ENCODE data around the gene DSCAML1. TPM values are rescaled to one million over a fixed set of nuclear protein-coding genes. Genes with fewer than 3 reads are reported as not detected.

DSCAML1 gene
- total RNA-seq, 1 experiment from 2014 or later: not detected

DNA sequence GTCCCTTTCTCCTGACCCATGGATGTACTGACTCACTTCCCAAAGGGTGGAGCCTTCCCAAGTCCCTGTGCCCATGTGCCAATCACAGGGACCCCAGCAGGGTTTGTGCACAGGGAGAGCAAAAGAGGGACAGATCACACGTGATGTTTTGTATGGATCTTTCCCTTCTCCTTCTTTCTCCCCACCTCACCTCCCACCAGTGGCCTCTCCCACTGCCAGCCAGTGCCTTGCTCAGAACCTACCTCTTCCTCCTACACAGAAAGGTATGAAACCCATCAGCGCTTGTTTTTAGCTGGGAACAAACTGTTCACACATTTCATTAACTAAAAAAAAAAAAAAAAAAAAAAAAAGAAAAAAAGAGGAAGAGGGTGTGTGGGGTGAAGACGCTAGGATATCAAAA lies 112.9 kb downstream of the DSCAML1 start:
- Histone ChIP-seq H4K20me1 (ENCODE audit: insufficient read depth) (no peaks in the 10 kb centered on the region), H2AFZ (ENCODE audit: low read depth, low read length, poor library complexity, severe bottlenecking) (no peak overlapping the region), H3K9me3 (ENCODE audit: control insufficient read depth in 1 of 2, insufficient read depth in 1 of 2, low read depth in 1 of 2, low read length in 2 of 2) (no peaks in the 10 kb centered on the region), H3K36me3 (ENCODE audit: control insufficient read depth in 1 of 2, insufficient read depth in 2 of 2, low read length in 2 of 2) (no peaks in the 10 kb centered on the region), H3K4me1 (ENCODE audit: control insufficient read depth in 1 of 2, insufficient read depth in 2 of 2, low read length in 2 of 2) (no peaks in the 10 kb centered on the region), H3K27me3 (ENCODE audit: insufficient read depth, low read length) (peaks cover 7% of the 10 kb centered on the region), H3K9me2 (ENCODE audit: insufficient read depth) (no peaks in the 10 kb centered on the region), H3K27ac (ENCODE audit: low read depth, low read length) (no peak overlapping the region), H3K79me2 (ENCODE audit: insufficient read depth, low read length) (no peaks in the 10 kb centered on the region), H3K4me2 (ENCODE audit: low read length) (no peak overlapping the region), H3K4me3 (replicated peaks in 1 of 2; ENCODE audit: low read depth in 1 of 2, low read length in 2 of 2) (no peak overlapping the region), H3K9ac (ENCODE audit: low read length) (no peak overlapping the region)
- intact Hi-C loops (cut with micrococcal nuclease): no loop called here
- TF ChIP-seq EGR1 (IDR thresholded peaks at IDR 0.05; ENCODE audit: low read depth): no peak
- TF ChIP-seq, protein P1, sequence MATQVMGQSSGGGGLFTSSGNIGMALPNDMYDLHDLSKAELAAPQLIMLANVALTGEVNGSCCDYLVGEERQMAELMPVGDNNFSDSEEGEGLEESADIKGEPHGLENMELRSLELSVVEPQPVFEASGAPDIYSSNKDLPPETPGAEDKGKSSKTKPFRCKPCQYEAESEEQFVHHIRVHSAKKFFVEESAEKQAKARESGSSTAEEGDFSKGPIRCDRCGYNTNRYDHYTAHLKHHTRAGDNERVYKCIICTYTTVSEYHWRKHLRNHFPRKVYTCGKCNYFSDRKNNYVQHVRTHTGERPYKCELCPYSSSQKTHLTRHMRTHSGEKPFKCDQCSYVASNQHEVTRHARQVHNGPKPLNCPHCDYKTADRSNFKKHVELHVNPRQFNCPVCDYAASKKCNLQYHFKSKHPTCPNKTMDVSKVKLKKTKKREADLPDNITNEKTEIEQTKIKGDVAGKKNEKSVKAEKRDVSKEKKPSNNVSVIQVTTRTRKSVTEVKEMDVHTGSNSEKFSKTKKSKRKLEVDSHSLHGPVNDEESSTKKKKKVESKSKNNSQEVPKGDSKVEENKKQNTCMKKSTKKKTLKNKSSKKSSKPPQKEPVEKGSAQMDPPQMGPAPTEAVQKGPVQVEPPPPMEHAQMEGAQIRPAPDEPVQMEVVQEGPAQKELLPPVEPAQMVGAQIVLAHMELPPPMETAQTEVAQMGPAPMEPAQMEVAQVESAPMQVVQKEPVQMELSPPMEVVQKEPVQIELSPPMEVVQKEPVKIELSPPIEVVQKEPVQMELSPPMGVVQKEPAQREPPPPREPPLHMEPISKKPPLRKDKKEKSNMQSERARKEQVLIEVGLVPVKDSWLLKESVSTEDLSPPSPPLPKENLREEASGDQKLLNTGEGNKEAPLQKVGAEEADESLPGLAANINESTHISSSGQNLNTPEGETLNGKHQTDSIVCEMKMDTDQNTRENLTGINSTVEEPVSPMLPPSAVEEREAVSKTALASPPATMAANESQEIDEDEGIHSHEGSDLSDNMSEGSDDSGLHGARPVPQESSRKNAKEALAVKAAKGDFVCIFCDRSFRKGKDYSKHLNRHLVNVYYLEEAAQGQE (IDR thresholded peaks at IDR 0.05; ENCODE audit: low read depth): no peak
- TF ChIP-seq ZNF274 (IDR thresholded peaks at IDR 0.05; ENCODE audit: low read depth, low read length): no peak
- DNase-seq (ENCODE audit: low read depth, low spot score): no peak
- BruUV-seq (replicated peaks): no TSS peak
- RAD21 ChIA-PET (ENCODE audit: low non-redundant PET in 1 of 2, low total read pairs in 2 of 2, uncharacterized antibody in 2 of 2, unreplicated experiment in 2 of 2): no interaction called here
- ATAC-seq: no peak
- CTCF ChIA-PET: no interaction called here
- POLR2A ChIA-PET: no interaction called here

- Histone ChIP-seq H3K4me2 (ENCODE audit: low read length) (no peak overlapping the region), H3K9me2 (ENCODE audit: insufficient read depth) (no peaks in the 10 kb centered on the region), H3K79me2 (ENCODE audit: insufficient read depth, low read length) (no peaks in the 10 kb centered on the region), H3K27me3 (ENCODE audit: insufficient read depth, low read length) (peaks cover 25% of the 10 kb centered on the region), H3K9ac (ENCODE audit: low read length) (no peak overlapping the region), H3K4me3 (replicated peaks in 1 of 2; ENCODE audit: low read depth in 1 of 2, low read length in 2 of 2) (no peak overlapping the region), H3K9me3 (ENCODE audit: control insufficient read depth in 1 of 2, insufficient read depth in 1 of 2, low read depth in 1 of 2, low read length in 2 of 2) (no peaks in the 10 kb centered on the region), H2AFZ (ENCODE audit: low read depth, low read length, poor library complexity, severe bottlenecking) (no peak overlapping the region), H3K27ac (ENCODE audit: low read depth, low read length) (no peak overlapping the region), H3K36me3 (ENCODE audit: control insufficient read depth in 1 of 2, insufficient read depth in 2 of 2, low read length in 2 of 2) (no peaks in the 10 kb centered on the region), H4K20me1 (ENCODE audit: insufficient read depth) (no peaks in the 10 kb centered on the region), H3K4me1 (ENCODE audit: control insufficient read depth in 1 of 2, insufficient read depth in 2 of 2, low read length in 2 of 2) (no peaks in the 10 kb centered on the region)
- ChIA-PET RAD21 (ENCODE audit: low non-redundant PET in 1 of 2, low total read pairs in 2 of 2, uncharacterized antibody in 2 of 2, unreplicated experiment in 2 of 2) (no interaction called here), POLR2A (no interaction called here), CTCF (no interaction called here)
- BruUV-seq (replicated peaks): no TSS peak
- no peak for TF ChIP-seq CBX3 (IDR thresholded peaks at IDR 0.05; ENCODE audit: low read depth)
- no peak for TF ChIP-seq POLR2A (IDR thresholded peaks at IDR 0.05; ENCODE audit: borderline replicate concordance, extremely low read depth, insufficient read depth, insufficient read length)
- TF ChIP-seq, protein P1 (IDR thresholded peaks at IDR 0.05; ENCODE audit: low read depth): no peak
- TF ChIP-seq FOSL1 (IDR thresholded peaks at IDR 0.05; ENCODE audit: low read depth): no peak
- no peak for TF ChIP-seq SIN3A (IDR thresholded peaks at IDR 0.05; ENCODE audit: low read depth)
- TF ChIP-seq JUND (IDR thresholded peaks at IDR 0.05): no peak
- TF ChIP-seq ZNF274 (IDR thresholded peaks at IDR 0.05; ENCODE audit: low read depth, low read length): no peak
- no peak for ATAC-seq
- no peak for DNase-seq (ENCODE audit: low read depth, low spot score)
- intact Hi-C loops (cut with micrococcal nuclease): no loop called here
Observed at GRCh38 chr11:117681438-117681837, 115.6 kb downstream of the DSCAML1 start.

Data from HCT116 (cell line).